Esophagus (tissue), 2 donors: ENCODE measurements around the gene FBXL20. TPM values are rescaled to one million over a fixed set of nuclear protein-coding genes. Genes with fewer than 3 reads are reported as not detected.
"Not testable (repeated sequence)": the region's sequence is repeated elsewhere in the genome, so short reads cannot be mapped to it uniquely, and the experiment has no call there.

Source experiments
- H3K27ac ChIP-seq, 2 donors: one replicate each; pipeline ENCODE4 v1.5.1; 2013; ENCODE audit warnings: low read depth in 2 of 2, mild to moderate bottlenecking in 2 of 2, inconsistent platforms in 1 of 2, low read length in 1 of 2, moderate library complexity in 1 of 2
- H3K27me3 ChIP-seq, 2 donors: one replicate each; pipeline ENCODE4 v1.6.1; 2013; ENCODE audit warnings: low read length in 2 of 2, control low read depth in 1 of 2, mild to moderate bottlenecking in 1 of 2; ENCODE audit not compliant: insufficient read depth in 2 of 2, control insufficient read depth in 1 of 2
- H3K36me3 ChIP-seq, 2 donors: one replicate each; pipeline ENCODE4 v1.6.1; 2013; ENCODE audit warnings: low read length in 1 of 2; ENCODE audit not compliant: control insufficient read depth in 2 of 2, insufficient read depth in 2 of 2
- H3K4me1 ChIP-seq, 2 donors: one replicate each; pipeline ENCODE4 v1.6.1; 2013; ENCODE audit warnings: low read length in 1 of 2; ENCODE audit not compliant: control insufficient read depth in 2 of 2, insufficient read depth in 2 of 2
- H3K4me3 ChIP-seq, 2 donors: one replicate each; pipeline ENCODE4 v1.5.1; 2013; ENCODE audit warnings: low read length in 2 of 2, mild to moderate bottlenecking in 2 of 2, low read depth in 1 of 2, moderate library complexity in 1 of 2
- H3K9me3 ChIP-seq, 2 donors: one replicate each; pipeline ENCODE4 v1.6.1; 2013; ENCODE audit warnings: mild to moderate bottlenecking in 2 of 2, low read depth in 1 of 2, low read length in 1 of 2, moderate library complexity in 1 of 2; ENCODE audit not compliant: control insufficient read depth in 2 of 2, insufficient read depth in 1 of 2
- WGBS, 2 donors: extraction: QIAGEN DNeasy Blood & Tissue Kit; methylation state at CpG; one replicate each; pipeline ENCODE4 v1.1.7; 2013; 5-methylcytosine and 5-hydroxymethylcytosine counted together
- polyA plus RNA-seq, 2 donors: library from polyadenylated mRNA; stranded (reverse); fragments of 200-250 nt; gene quantifications; one replicate each; pipeline ENCODE4 v1.2.3, GENCODE V29; 2013
- donor health status: healthy with polysubstance abuse.
- donor health status: Bipolar disorder and iron deficiency.

Gene FBXL20
- polyA plus RNA-seq = 1 to 10 TPM; 2.3 to 3.8 TPM

GRCh38 chr17:39401412-39402243, at the start of gene FBXL20:
Gene FBXL20, minus strand, starts transcription at chr17:39401626. Its CDS starts 224 bp downstream, at chr17:39401402.
- no peaks in the 10 kb centered on the region for H3K27me3 ChIP-seq
- 0% methylated on average over 65 to 86 of the region's 86 CpGs for WGBS, 2 donors
- peak within 1 kb of the TSS; percentile 95 to 98 for H3K4me3 ChIP-seq
- peak within 1 kb of the TSS; percentile 93 to 94 for H3K27ac ChIP-seq
- no peaks in the 10 kb centered on the region for H3K36me3 ChIP-seq
- no peaks in the 10 kb centered on the region for H3K4me1 ChIP-seq
- H3K9me3 ChIP-seq = no peaks in the 10 kb centered on the region

GRCh38 chr17:39450847-39451581, 49.6 kb upstream of the FBXL20 start, which contains the start of gene MED1:
Gene MED1, minus strand, starts transcription at chr17:39451263. Its CDS starts 201 bp downstream, at chr17:39451062.
- Histone ChIP-seq H3K4me1 (no peaks in the 10 kb centered on the region), H3K9me3 (no peaks in the 10 kb centered on the region), H3K27me3 (no peaks in the 10 kb centered on the region), H3K36me3 (no peaks in the 10 kb centered on the region), H3K4me3 (peak within 1 kb of the TSS; percentile 74 to 100), H3K27ac (peak within 1 kb of the TSS; percentile 80 to 94)
- WGBS, 2 donors = 0 to 1% methylated on average over 37 of the region's 37 CpGs

GRCh38 chr17:39450051-39450450, 48.6 kb upstream of the FBXL20 start:
- peak overlapping the region in 1 of 2 donors; percentile 100 for H3K4me3 ChIP-seq
- H3K27me3 ChIP-seq = no peaks in the 10 kb centered on the region
- H3K36me3 ChIP-seq = no peaks in the 10 kb centered on the region
- H3K4me1 ChIP-seq = no peaks in the 10 kb centered on the region
- 81 to 83% methylated on average over 13 of the region's 13 CpGs for WGBS, 2 donors
- H3K9me3 ChIP-seq = no peaks in the 10 kb centered on the region
- H3K27ac ChIP-seq = no peak overlapping the region

- no peak overlapping the region for H3K4me3 ChIP-seq
- H3K27ac ChIP-seq = no peak overlapping the region
- no peaks in the 10 kb centered on the region for H3K27me3 ChIP-seq
- 89% methylated on average over 5 of the region's 5 CpGs for WGBS, 2 donors
- no peaks in the 10 kb centered on the region for H3K9me3 ChIP-seq
- peaks cover 3% of the 10 kb centered on the region in 2 donors for H3K36me3 ChIP-seq
- no peaks in the 10 kb centered on the region for H3K4me1 ChIP-seq
These were observed 46.1 kb upstream of the FBXL20 start for GRCh38 chr17:39447561-39447960.

- Histone ChIP-seq H3K36me3 (peaks cover 6 to 8% of the 10 kb centered on the region in 2 donors), H3K27me3 (no peaks in the 10 kb centered on the region), H3K4me3 (no peak overlapping the region), H3K9me3 (no peaks in the 10 kb centered on the region), H3K4me1 (no peaks in the 10 kb centered on the region), H3K27ac (no peak overlapping the region)
These were observed 41.9 kb upstream of the FBXL20 start for GRCh38 chr17:39443326-39443725.

DNA sequence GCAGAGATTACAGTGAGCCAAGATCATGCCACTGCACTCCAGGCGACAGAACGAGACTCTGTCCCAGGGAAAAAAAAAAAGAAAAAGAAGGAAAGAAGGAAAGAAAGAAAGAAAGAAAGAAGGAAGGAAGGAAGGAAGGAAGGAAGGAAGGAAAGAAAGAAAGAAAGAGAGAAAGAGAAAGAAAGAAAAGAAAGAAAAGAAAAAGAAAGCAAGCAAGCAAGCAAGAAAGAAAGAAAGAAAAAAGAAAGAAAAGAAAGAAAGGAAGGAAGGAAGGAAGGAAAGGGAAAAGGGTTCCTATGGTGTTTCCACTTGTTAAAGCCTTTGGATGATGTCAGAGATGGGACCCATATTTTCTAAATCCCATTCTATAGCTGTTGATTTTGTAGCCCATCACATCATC, 38.4 kb upstream of the FBXL20 start:
- not testable (repeated sequence) for H3K4me3 ChIP-seq, H3K9me3 ChIP-seq, H3K4me1 ChIP-seq, H3K27me3 ChIP-seq, H3K27ac ChIP-seq, H3K36me3 ChIP-seq
- 99 to 100% methylated on average over 2 of the region's 2 CpGs for WGBS, 2 donors

- no peak overlapping the region for H3K27ac ChIP-seq
- H3K36me3 ChIP-seq = peaks cover 13 to 19% of the 10 kb centered on the region in 2 donors
- no peaks in the 10 kb centered on the region for H3K9me3 ChIP-seq
- no peak overlapping the region for H3K4me3 ChIP-seq
- no peaks in the 10 kb centered on the region for H3K4me1 ChIP-seq
- no peaks in the 10 kb centered on the region for H3K27me3 ChIP-seq
- 97 to 99% methylated on average over 4 of the region's 4 CpGs for WGBS, 2 donors
These were observed 28.2 kb upstream of the FBXL20 start for GRCh38 chr17:39429600-39429999.

GRCh38 chr17:39416141-39416540, 14.7 kb upstream of the FBXL20 start:
- Histone ChIP-seq H3K27ac (no peak overlapping the region), H3K4me1 (no peaks in the 10 kb centered on the region), H3K27me3 (no peaks in the 10 kb centered on the region), H3K36me3 (peaks cover 20 to 26% of the 10 kb centered on the region in 2 donors), H3K9me3 (no peaks in the 10 kb centered on the region), H3K4me3 (no peak overlapping the region)
- WGBS, 2 donors = 90 to 95% methylated on average over 1 of the region's 1 CpG

GRCh38 chr17:39410279-39410678, 8.9 kb upstream of the FBXL20 start:
- Histone ChIP-seq H3K4me1 (no peaks in the 10 kb centered on the region), H3K36me3 (peaks cover 16 to 31% of the 10 kb centered on the region in 2 donors), H3K9me3 (no peaks in the 10 kb centered on the region), H3K27me3 (no peaks in the 10 kb centered on the region), H3K27ac (no peak overlapping the region), H3K4me3 (no peak overlapping the region)
- 96 to 97% methylated on average over 13 of the region's 13 CpGs for WGBS, 2 donors
